Sciatic nerve (tissue), 2 donors: ENCODE measurements around the gene RNH1. TPM values are rescaled to one million over a fixed set of nuclear protein-coding genes. Genes with fewer than 3 reads are reported as not detected.
"Not testable (repeated sequence)": the region's sequence is repeated elsewhere in the genome, so short reads cannot be mapped to it uniquely, and the experiment has no call there.

Experiments used
- ATAC-seq: fragments of 200-7000 bp; cut with Tn5 transposase; one replicate; pipeline ENCODE4 v1.9.1; 2020; ENCODE audit warnings: mild to moderate bottlenecking, moderate library complexity
- DNase-seq: peaks from one replicate; pipeline ENCODE4 v3.0.0-alpha.2; 2020; ENCODE audit warnings: low spot score
- intact Hi-C: fragments of 100-400 bp; cut with DNase I; formaldehyde crosslinking; loops from one replicate; pipeline ENCODE4 v1.14.2; 2022
- total RNA-seq: library from RNA; stranded (reverse); fragmentation: NEBNext Ultra II Directional; extraction: Animal tissue kit (Norgen Biotek cat#: 25700); gene quantifications from one replicate; pipeline ENCODE4 v1.2.1, GENCODE V29; 2021
- donor health status: DM: no; HTN: no; CAD: no.
- donor health status: DM: no; HTN: no; CAD: no.

RNH1 gene
- total RNA-seq, 1 donor from 2014 or later = 134 TPM

DNA sequence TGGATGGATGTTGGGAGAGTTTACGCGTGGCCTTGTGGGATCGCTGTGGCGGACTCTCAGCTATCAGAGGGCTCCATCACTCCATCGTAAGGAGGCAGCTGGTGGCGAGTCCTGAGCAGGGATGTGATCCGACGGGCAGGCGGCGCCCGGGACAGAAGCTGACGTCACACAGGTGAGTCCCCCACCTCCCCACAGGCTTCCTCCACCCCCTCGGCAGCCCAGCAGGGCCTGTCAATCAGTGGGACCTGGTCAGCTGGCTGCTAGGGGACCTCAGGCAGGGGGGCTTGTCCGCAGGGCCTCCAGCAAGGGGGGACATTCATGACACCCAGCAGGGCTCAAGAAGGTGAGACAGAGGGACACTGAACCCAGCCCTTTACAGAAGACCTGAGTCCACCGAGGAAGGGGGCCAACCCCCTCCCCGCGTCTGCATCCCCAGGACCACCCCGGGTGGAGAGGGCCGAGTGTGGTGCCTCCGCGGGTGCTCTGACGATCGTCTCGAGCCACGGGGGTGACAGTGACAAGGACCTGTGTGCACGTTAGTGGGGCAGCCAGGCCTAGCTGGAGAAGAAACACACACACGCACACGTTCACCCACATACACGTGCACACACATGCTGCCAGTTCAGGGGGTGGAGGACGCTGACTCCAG is 21.2 kb upstream of the RNH1 start:
- intact Hi-C loops = no loop called here
- DNase-seq (peak; percentile 51), ATAC-seq (no peak)

DNA sequence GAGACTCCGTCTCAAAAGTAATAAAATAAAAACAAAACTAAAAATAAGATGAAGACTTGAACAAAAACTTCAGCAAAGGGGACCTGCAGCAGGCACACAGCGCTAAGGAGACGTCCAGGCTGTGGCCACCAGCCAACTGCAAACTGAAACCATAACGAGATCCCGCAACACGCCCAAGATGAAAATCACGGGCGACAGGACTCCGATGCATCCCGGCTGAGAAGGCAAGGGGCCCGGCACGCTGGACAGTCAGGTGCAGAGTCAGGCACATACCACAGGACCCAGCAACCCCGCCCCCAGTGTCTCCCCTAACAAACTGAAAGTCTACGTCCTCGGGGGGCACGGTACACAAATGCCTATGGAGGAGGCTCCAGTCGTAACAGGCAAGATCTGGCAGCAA is 19.1 kb upstream of the RNH1 start:
- no peak for ATAC-seq
- no peak for DNase-seq
- intact Hi-C loops = no loop called here

DNA sequence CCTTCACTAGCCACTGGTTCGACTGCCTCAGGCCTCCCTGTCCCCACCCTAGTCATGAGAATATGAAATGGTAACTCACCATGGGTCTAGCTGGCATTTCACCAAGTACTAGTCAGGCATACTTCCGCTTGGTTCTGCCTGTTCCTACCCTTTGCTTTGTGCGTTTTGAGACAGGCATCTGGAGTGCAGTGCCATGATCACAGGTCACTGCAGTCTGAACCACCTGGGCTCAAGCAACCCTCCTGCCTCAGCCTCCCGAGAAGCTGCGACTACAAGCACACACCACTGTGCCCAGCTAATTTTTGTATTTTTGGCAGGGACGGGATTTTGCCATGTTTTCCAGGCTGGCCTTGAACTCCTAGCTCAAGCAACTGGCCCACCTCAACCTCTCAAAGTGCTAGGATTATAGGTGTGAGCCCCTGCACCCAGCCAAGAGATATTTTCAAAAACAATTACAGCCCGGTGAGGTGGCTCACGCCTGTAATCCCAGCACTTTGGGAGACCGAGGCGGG is 14.2 kb upstream of the RNH1 start:
- no peak for DNase-seq
- intact Hi-C loops = no loop called here

DNA sequence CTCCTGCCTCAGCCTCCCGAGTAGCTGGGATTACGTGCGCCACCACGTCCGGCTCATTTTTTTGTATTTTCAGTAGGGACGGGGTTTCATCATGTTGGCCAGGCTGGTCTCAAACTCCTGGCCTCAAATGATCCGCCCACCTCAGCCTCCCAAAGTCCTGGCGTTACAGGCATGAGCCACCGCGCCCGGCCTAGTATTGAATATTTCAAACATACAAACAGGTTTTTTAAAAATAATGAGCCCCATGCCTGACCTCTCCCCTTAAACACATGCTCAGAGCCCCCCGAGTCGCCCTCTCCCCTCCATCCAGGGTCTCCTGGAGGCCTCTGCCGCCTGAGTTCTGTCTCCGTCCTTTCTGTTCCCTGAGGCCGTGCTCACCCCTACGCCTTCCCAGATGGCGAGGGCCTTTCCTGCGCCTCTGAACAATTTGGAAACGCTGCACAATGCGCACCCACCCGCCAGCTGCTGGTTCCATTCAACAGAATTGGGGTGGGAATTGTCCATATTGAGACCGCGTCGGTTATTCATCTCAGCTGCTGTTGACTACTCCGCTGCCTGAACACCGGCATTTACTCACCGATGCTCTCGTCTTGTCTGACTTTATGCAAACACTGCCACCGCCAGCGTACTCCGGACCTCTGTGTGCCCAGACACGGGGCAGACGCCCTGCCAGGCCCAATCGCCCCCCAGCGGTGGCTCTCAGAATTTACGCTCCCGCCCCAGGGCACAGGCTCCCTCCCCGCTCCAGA is 13.6 kb upstream of the RNH1 start:
- peak; percentile 58 for DNase-seq
- intact Hi-C loops = no loop called here
- ATAC-seq = no peak

More for the DNA sequence above, 14.2 kb upstream of the RNH1 start:
- ATAC-seq = no peak

DNA sequence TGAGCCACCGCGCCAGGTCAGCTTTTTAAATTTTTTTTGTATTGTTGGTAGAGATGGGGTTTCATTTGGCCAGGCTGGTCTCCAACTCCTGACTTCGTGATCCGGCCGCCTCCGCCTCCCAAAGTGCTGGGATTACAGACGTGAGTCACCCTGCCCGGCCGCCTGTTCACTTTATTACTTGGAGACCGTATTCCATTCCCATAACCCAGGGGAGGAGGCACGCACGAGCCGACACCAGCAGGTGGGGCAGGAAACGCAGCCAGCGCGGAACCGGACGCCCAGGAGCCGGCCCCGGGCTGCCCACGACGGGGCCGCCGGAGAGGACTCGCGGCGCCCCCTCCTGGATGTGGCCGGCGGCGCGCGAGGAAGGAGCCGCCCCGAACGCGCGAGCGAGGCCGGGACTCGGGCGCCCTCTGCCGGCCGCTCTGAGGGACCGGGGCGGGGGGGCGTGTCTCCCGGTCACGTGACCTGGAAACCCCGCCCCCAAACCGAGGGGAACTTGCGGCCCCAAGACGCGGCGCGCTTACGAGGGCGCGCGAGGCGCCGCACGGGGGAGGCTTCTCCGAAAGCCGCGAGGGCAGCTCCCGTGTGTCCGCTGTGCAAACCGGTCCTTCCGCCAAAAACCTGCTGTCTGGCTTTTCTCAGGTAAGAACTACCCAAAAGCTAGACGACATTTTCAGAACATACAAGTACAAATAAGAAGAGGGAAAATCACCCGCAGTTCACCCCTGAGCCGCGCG is 11.6 kb upstream of the RNH1 start:
- peak; percentile 92 for ATAC-seq
- intact Hi-C loops = no loop called here
- DNase-seq = peak; percentile 93

DNA sequence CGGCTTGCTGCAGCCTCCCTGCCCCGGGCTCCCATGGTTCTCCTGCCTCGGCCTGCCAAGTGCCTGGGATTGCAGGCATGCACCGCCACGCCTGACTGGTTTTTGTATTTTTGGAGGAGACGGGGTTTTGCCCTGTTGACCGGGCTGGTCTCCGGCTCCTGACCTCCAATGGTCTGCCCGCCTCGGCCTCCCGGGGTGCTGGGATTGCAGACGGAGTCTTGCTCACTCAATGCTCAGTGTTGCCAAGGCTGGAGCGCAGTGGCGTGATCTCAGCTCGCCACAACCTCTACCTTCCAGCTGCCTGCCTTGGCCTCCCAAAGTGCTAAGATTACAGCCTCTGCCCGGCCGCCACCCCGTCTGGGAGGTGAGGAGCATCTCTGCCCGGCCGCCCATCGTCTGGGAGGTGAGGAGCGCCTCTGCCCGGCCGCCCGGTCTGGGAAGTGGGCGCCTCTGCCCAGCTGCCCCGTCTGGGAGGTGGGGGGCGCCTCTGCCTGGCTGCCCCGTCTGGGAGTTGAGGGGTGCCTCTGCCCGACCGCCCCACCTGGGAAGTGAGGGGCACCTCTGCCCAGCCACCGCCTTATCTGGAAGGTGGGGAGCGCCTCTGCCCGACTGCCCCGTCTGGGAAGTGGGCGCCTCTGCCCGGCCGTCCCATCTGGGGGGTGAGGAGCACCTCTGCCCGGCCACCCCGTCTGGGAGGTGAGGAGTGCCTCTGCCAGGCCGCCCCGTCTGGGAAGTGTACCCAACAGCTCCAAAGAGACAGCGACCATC is 10.1 kb upstream of the RNH1 start:
- intact Hi-C loops, ATAC-seq: not testable (repeated sequence)
- DNase-seq = peak; percentile 62

DNA sequence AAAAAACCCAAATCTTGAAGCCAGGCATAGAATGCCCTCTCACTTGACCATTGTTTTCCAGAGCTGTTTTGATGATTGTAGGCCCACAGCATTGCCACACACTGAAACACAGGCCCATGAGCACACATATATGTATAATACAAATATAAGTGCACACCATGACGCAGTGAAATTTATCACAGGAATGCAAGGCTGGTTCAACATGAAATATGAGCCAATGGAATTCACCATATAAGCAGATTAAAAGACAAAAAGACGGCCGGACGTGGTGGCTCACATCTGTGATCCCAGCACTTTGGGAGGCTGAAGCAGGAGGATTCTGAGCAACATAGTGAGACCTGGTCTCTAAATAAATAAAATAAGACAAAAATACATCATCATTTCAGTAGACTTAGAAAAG is 9.4 kb upstream of the RNH1 start:
- ATAC-seq = no peak
- intact Hi-C loops = no loop called here
- DNase-seq = no peak

DNA sequence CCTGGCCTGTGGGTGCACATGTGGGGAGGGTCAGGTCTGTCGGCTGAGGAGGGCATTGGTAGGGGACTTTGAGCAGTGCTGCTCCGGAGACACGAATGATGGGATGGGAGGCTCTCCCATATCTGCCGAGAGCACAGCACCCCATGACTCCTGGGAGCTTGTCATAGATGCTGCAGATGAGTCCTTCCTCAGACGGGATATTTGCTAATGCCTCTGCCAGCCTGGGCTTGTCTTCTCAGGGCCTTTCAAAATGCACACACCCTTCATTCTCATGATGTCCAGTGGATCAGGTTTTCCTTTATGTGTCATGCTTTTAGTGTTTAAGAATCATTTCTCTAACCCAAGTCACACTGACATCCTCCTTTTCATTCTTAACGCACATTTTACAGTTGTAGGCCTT is 8.1 kb upstream of the RNH1 start:
- ATAC-seq = no peak
- intact Hi-C loops = no loop called here
- no peak for DNase-seq

DNA sequence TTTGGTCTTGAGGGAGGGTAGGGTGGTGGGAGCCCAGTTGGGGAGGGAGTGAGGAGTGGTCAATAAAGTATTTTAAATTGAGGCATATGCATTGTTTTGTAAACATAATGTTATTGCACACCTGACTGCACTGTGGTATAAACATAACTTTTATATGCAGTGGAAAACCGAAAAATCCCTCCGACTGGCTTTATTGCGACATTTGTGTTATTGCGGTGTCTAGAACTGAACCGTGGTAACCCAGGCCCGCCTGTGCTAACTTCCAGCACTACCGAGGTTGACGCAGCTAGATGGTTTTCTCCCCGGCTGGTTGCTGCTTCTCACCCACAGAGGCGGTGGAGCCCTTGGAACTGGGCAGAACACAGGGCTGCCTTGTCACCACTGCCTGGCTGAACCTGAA is 7.6 kb upstream of the RNH1 start:
- no peak for ATAC-seq
- intact Hi-C loops = no loop called here
- DNase-seq = no peak

DNA sequence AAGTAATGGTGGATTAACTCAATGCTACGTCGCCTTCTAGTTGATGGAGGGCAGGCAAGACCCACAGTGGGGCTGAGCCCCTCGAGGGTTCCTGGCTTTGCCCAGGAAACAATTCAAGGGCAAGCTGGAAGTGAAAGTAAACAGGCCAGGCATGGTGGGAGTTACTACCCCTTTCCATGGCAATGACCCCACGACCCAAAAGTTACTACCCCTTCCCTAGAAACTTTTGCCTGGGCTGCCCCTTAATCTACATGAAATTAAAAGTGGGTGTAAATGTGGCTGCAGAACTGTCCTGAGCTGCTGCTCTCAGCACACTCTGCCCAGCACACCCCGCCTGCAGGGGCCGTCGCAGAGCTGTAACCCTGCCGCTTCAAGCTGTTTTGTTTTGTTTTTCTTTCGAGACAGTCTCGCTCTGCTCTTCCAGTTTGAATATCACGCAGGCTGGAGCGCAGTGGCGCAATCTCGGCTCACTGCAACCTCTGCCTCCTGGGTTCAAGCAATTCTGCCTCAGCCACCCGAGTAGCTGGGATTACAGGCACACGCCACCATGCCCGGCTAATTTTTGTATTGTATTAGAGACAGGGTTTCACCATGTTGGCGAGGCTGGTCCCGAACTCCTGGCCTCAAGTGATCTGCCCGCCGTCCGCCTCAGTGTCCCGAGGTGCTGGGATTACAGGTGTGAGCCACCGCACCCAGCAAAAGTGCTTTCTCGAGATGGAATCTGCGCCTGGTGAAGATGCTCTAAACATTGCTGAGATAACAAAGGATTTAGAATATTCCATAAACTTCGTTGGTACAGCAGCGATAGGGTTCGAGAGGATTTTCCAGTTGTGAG is 5.9 kb upstream of the RNH1 start:
- DNase-seq (peak; percentile 53), ATAC-seq (no peak)
- intact Hi-C loops = no loop called here

DNA sequence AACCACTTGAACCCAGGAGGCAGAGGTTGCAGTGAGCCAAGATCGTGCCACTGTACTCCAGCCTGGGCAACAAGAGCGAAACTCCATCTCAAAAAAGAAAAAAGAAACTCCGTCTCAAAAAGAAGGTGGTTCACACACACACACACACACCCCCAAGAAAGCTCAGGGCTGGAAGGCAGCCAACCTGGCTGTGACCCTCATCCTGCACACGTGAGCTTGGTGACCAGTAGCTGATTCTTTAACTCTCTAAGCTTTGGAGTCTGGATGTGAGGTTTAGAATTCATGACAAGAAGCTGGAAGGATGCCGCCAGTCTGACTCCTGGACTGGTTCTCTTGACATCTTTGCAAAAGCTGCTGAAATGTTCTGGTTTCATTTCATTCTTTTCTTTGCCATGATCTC is 1.9 kb upstream of the RNH1 start:
- no peak for ATAC-seq
- intact Hi-C loops = no loop called here
- peak; percentile 62 for DNase-seq

DNA sequence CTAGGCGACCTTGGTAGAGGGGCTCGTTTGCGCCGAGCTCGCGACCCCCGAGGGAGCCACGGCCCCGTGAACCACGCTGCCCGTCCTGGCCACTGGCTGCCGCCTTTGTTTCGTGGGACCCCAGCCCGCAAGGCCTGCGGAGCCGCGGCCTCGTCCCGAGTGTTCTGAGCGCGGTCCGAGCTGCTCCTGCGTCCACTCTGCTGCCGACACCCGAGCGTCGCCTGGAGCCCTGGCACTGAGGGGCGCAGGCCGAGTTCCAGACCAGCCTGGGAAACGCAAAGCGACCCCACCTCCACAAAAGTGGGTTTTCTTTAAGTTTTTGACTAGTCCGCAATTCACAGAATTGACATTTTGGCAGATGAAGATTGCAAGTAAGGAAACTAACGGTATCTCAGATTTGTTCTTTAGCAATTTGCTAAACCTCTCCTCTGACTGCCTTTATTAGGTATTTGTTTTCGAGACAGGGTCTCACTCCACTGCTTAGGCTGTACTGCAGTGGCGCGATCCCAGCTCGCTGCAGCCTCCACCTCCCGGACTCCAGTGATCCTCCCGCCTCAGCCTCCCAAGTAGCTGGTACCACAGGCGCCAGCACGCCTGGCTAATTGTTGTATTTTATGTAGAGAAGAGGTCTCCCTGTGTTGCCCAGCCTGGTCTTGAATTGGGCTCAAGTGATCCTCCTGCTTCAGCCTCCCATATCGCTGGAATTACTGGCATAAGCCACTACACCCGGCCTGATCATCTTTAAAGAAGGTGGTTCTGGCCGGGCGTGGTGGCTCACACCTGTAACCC is 879 bp upstream of the RNH1 start:
- intact Hi-C loops = no loop called here
- ATAC-seq (no peak), DNase-seq (no peak)

DNA sequence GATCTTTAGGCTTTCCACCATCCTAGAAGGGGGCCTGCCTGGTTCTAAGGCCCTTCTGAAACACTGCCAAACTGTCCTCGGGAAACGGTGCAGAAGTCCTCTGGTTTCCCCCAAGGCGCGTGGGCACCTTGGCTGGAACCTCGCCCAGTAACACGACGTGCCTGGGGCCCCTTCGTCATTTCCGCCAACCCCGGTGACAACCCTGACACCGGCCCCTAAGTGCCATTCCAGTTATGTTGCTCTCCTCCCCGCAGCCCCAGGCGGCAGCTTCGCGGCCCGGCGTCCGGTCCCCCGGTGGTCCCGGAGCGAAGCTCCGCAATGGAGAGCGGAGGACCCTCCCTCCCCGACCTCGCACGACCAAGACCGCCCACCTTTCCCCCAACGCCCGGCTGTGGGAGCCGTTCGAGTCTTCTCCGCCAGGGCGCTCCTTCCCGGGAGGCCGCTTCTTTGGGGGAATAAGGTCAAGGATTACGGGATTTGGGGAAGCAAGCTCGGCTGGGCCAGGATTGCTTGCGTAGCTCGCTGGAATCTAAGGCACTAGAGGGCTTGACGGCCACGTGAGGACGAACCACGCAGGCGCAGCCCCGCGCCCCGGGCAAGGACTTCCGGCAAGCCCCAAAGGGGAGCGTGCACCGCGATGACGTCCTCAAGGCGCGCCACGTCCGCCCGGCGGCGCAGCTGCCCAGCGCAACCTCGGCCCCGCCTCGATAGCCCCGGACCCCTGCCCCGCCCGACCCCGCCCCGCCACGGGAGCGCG is 626 bp downstream of the RNH1 start:
- intact Hi-C loops = no loop called here
- ATAC-seq (peak; percentile 89), DNase-seq (peak; percentile 99)

DNA sequence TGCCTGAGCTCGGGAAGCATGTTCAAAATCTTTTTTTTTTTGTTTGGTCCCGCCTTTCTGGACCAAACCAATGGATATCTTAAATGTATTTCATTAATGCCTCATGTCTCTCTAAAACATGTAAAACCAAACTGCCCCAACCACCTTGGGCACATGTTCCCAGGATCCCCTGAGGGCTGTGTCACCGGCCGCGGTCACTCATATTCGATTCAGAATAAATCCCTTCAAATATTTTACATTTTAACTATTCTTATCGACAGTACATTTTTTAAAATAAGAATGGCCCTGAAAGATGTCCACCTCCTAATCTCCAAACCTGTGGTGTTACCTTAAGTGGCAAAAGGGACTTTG is 2.1 kb downstream of the RNH1 start:
- intact Hi-C loops = no loop called here
- no peak for ATAC-seq
- no peak for DNase-seq

DNA sequence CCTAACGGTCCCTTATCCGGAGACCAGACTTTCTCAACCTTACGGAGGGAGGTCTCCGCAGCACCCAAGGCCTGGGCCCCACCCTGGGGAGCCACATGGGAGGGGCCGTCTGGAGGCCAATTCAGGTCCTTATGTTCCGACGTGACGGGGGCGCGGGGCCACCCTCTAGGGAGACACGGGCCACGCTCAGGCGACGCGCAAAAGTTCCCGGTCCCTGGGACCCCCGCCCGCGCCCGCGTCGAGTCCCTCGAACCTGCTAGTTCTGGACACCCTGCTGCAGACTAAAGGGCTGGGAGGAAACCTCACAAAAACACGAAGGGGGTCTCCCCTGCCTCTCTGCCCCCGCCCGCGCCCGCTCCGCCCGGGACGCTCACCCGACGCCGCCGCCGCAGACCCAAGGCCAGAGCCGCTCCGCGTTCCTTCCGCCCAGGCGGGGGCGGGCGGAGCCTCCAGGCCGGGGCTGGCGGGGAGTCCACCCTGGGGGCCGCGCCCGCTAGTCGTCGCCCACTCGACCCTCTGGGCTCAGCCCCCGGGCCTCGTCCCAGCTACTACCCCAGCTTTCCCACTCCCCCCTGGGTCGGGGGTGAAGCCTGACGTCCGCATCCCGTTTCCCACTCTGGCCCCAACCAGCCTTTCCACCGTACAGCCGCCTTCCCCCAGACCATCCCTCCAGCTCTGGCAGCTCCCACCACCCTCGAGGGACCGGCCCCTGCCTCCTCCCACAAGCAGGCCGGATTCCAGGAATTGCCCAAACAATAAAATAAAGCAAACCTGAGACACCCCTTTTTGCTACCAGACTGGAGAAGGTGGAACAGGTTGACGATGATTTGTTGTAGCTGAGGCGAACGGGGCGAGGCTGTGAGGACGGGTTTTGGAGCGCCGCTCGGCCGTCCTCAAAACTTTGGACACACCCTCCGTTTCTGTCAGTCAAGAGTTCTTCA is 2.7 kb downstream of the RNH1 start:
- intact Hi-C loops = no loop called here
- ATAC-seq (no peak), DNase-seq (peak; percentile 76)
